ENCODE measurements around the gene HPCAL1.

HPCAL1 gene

DNA sequence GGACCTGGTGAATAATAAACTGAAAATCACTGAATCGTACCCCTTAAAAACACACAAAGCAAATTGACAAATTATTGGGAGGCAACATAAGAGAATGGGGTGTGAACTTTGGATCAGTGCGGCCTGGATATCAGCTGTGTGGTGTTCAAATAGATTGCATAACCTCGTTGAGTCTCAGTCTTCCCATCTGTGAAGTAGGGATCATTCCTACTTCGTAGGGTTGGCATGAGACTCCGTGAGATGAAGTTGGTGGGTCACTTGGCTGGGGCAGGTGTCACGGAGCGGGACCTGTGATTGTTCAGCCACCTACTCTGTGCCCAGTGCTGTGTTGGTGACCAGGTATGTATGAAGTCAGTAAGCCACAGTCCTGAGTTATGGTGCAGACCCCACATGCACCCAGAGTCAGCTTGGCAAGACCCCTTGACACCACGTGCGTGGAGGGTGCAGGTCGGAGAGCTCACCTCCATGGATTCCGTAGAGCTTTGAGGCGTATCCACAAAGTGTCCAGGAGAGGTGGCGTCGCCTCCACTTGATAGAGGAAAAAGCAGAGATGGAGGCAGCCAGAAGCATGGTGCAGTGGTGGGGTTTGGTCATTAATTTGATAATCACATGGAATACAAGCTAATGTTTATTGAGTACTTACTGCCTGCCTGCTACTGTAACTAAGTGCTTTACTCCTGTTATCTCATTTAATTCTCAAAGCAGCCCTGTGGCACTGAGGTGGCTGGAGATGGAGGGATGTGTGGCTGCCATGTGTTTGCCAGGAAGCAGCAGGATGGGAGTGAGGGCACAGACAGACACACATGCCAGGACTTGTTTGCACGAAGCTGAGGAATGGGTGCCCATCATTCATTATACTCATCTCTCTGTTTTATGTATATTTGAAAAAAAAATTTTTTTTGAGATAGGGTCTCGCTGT, 35.8 kb downstream of the HPCAL1 start:
- no peak for DNase-seq

DNA sequence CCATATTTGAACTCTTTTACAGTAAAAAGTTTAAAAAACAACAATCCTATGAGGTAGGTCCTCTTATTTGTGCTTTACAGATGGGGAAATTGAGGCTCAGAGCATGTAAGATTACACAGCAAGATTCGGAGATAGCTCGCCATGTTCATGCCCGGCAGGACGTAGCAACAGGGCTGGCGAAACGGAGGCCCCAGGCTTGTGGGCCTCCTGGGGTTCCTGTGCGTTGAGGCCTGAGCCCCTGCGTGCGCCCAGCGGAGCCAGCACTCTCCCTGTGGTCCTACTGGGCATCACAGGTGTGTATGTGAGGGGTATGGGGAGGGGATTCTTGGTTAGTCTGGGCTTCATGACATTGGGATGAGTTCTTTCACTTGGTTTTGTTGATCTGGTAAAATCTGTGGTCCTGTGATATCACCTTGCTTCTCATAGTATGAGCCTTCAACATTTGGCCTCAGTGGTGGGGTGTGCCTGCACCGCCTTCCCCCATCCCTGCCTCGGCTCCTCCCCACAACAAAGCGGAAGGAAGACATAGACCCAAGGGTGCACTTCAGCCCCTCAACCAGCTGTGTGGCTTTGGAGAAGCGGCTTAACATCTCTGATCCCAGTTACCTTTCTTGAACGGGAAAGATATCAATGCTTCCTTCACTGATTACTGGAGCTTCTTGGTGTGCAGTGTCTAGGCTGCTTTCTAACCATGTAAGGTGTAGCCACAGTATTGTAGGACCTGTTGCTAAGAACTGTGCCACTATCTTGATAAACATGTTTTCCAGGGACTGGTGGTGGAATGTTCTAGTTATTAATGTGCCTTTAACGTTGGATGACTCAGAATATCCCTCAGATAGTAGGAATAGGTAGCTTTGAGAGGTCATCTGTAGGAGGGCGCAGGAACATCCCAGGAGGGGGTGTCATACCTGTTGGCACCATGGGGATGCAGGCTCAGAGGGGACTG, 37.2 kb downstream of the HPCAL1 start:
- DNase-seq, result no peak

DNA sequence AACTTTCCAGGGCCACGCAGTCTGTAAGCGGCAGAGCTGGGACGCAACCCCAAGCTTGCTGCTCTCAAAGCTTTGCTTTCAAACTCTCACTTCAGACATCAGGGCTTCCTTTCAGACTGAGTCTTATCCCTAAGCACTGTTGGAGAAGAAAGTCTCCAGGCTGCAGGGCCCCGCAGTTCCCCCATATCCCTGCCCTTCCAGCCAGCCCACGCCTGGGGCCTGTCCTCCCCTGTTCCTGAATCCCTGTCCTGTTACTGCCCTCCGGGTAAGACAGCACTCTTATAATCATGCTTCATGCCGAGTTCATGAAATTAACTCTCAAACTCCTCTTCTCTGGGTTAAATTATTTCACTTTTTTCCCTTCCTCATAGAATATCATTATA, 37.9 kb downstream of the HPCAL1 start:
- no peak for DNase-seq

DNA sequence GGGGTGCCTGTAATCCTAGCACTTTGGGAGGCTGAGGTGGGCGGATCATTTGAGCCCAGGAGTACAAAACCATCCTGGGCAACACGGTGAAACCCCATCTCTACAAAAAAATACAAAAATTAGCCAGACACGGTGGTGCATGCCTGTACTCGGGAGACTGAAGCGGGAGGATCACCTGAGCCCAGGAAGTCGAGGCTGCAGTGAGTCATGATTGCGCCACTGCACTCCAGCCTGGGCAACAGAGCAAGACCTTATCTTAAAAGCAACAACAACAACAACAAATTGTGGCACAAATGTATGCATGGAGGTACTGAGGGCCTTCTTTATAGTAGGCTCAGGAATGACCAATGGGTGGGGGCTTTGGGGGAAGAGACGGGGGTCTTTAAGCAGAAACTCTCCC, 38.5 kb downstream of the HPCAL1 start:
- DNase-seq, result no peak

DNA sequence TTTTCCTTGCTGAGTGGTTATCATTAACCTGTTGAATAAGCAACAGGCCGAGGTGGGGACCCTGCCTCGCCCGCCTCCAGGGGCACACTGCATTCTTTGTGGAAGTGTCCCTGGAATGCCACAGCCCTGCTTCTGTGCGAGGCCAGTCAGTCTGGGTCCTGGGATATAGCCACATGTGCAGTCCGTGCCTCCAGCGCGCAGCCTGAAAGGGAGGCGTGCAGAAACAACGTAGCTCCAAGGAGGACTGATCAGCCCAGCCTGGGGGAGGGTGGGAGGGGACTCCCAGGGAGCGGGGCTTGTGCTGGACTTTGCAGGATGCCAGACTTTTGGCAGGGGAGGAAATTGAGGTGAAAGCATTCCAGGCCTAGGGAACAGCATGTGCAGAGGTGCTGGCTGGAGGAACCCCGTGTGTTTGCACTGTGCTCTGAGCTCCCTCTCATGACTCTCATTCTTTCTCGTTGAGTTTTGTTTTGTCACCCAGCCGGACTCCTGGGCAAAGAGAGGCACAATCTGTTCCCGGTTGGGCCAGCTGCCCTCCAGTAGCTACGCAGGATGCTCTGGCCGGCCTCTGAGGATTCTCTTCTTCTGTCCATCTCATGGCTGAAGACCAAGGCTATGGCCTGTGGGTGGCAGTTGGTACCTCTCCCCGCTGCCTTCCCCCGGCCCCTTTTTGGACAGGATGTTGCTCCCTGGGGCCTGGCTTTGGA, 39.7 kb downstream of the HPCAL1 start:
- no peak for DNase-seq

DNA sequence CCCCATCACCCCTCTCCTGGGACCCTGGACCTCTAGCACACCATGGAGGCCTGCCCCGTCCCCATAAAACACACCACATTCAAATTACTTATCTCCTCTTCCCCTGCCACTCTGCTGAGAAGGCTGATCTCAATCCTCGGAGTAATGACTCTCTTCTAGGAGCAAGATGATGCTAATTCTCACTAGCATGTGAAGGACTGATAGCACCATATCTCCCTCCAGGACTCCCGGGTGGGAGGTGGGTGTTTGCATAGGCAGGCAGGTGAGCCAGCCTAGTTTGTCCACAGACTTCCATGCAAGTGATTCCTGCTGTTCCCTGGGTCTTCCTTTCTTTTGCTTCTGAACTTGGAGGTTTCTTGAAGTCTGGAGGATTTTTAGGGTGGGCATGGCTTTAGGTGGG, 40.5 kb downstream of the HPCAL1 start:
- no peak for DNase-seq

DNA sequence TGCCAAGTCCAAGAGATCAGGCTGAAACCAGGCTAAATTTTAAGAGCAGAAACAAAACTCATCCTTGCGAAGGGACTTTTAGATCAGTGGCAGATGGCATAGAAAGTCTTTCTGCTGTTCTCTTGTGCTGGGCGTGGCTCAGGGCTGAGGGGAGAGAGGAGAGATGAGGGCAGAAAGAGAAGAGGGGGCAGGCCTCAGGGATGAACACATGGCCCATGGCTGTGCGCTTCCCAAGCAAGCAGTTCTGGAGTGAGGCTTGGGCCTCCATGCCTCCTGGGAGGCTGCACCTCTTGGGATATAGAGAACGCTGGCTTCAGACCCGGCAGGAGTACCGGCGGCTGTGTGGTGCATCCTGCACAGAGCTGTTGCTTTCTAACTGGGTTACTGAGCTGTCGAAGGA, 41.0 kb downstream of the HPCAL1 start:
- no peak for DNase-seq

DNA sequence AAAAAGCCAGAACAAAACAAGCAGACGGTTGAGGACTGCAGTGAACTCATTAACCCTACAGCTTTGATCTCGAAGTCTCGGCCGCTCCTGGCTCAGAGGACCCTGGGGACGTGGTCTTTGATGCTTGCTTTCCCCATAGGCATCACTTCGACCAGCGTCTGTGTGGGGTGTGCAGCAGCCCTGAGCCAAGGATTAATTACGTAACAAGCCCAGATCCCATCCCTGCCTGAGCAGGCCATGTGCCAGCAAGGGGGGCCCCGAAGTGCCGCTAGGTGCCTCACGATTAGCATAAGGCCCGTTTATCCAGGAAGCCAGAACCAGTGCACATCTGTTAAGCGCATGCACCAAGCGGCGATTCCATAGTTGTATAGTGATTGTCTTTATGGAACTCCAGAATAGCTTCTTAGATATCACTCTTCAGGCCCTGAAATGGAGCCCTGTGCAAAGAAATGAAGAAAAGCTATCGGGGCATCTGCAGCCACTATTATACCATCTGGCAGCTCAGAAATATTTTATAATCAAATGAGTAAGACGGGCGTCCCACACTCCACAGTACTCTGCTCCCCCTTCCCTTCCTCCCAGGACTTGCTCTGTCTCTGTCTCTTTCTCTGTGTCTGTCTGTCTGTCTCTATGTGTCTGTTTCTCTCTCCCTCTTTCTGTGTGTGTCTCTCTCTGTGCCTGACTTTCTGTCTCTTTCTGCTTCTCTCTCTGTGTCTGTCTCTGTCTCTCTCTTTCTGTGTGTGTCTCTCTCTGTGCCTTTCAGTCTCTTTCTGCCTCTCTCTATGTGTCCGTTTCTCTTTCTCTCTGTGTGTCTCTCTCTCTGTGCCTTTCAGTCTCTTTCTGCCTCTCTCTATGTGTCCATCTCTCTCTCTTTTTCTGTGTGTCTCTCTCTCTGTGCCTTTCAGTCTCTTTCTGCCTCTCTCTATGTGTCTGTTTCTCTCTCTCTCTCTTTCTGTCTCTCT, 41.7 kb downstream of the HPCAL1 start:
- DNase-seq, result no peak

DNA sequence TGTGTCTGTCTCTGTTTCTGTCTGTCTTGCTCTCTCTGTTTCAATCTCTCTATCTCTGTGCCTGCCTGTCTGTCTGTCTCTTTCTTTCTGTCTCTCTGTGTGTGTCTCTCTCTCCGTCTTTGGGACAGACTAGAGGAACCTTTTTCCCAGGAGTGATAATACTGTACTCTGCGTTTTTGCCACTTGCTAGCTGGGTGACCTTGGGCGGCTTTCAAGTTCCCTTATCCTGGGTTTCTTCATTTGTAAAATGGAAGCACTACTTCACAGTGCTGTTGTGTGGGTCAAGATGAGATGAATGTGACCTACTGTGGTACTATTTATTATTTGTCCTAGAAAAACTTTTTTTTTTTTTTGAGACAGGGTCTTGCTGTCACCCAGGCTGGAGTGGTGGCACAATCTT, 42.4 kb downstream of the HPCAL1 start:
- no peak for DNase-seq

DNA sequence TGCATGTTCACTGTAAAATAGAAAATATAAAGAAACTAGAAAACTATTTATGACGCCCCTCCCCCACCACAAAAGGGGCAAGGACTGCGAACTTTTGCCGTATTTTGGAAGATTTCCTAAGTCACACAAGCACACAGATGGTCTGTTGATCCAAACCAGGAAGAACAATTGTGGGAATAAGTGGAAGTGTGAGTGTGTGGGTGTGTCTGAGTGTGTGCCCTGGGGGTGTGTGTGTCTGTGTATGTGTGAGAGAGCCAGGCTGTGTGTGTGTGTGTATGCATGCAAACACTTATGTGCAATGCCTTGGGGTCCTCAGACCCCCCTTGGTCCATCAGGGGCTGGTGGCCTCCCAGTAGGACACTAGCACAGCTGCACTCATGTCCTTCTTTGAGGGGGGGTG, 43.1 kb downstream of the HPCAL1 start:
- no peak for DNase-seq

DNA sequence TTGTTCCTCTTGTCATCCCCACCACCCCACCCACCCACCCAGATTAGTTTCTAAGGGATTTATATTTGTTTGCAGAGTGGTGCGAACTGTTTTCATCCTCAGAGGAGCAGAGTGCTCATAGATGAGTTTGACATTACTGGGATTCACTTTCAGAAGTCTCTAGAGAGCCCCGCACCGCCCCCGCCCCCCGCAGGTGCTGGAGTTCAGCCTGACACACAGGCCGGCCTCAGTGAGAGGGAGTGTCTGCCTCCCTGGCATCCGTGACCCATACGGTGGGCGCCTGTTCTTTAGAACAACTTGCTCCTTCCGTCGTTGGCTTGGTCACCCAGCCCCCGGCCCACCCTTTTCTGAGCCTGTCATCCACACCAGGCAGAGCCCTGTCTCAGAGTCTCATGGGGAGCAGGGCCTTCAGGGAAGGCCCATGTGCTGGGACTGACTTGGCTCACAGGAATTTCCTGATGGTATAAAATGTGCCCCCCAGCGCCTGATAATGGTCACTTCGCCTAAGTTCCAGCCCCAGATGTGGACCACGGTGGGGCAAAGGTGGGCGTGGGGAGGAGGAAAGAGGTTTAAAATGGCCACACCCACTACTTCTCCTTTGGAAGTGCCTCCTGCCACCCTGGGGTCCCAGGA, 44.3 kb downstream of the HPCAL1 start:
- DNase-seq, result no peak

DNA sequence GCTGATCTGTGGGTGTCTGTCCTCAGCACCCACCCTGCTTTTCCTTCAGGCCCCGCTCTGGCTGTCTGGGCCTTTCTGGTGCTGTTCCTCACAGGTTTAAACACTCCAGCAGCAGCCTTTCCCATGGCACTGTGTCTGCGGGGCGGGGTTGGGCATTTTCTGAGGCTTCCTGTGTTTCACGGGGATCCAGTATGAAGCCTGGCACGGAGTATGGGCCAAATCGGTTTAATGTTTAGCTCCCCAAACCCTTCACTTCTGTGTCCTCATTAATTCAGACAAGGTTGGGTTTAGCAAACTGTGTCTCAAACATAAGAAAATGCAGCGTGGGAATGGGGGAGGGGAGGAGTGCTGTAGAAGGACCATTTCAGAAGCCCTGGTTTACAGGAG, 44.9 kb downstream of the HPCAL1 start:
- DNase-seq, result no peak

DNA sequence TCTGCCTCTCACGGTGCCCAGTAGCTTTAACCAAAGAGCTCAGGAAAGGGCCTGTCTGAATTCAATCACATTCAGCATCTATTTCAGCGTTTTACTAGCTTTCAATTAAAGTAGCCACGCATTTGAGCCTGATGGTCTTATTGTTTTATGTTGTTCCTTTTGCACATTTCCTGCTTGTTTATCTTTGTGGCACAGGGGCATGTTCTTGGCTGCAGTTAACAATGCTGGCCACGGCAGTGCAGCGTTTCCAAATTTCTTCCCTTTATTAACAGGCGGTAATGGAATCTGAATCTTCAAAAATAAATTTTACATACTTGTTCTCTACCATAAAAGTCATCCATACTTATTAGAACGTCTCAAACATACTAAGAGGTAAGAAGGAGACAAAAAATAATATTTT, 46.2 kb downstream of the HPCAL1 start:
- peak; percentile 20 for DNase-seq

DNA sequence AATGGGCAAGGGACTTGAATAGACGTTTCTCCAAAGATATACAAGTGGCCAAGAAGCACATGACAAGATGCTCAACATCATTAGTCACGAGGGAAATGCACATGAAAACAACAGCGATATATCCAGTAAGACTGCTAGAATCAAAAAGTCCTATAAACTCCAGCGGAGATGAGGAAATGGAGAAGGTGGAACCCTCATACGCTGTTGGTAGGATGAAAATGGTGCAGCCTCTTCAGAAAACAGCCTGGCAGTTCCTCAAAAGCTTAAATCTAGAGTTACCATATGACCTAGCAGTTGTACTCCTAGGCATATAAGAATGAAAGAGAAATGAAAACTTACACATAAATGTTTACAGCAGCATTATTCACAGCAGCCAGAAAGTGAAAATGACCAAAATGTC, 48.1 kb downstream of the HPCAL1 start:
- no peak for DNase-seq

DNA sequence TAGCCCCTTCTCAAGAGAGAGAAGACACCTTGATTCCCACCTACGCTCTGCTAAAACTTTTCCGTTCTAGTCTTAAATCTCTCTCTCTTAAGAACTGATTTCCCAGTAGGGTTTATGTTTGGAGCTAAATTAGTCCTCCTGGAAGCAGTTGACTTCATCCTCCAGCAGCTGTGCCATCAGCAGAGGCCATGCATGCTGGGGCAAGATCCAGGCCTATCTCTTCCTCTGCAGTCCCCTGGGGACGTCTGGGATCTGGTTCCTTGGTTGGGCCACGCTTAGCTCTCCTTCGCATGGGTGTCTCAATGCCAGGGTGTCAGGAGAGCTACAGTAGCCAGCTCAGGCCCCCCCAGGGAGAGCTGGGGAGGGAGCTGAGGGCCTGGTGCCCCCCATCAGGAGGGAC, 49.7 kb downstream of the HPCAL1 start:
- DNase-seq, result no peak

DNA sequence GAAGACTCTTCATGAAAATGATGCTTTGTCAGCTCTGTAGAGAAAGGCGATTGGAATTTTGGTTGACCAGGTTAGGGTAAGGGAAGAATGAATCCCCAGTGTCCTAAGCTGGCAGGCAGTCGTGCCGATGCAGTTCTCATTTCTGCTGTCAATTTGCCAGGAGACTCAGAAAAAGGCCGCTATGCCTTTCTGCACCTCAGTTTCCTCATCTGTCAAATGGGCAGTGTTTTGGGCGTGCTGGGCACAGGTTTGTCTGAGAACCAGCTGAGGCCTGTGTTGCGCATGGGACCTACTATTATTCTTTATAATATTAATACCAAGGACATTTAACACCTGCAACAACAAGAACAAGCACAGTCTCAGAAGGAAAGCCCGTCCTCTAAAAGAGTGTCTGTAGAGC, 50.3 kb downstream of the HPCAL1 start:
- DNase-seq, result no peak

DNA sequence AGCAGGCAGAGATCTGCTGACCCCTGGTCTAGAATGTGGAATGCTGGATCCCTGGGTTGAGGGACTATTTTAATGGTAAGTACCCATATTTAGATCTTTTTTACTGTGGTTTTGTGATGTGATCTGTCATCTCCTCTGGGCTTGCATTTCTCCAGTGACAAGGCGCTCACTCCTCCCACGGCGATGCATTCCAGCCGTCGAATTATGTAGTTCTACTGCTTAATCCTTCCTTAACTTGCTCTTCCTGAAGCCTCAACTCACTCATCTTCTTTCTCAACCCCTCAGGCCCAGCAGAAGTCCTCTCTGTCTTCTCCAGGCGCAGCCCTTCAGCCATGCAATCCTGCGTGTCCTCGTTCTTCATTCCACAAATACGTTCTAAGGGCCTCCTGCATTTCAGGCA, 51.2 kb downstream of the HPCAL1 start:
- no peak for DNase-seq

DNA sequence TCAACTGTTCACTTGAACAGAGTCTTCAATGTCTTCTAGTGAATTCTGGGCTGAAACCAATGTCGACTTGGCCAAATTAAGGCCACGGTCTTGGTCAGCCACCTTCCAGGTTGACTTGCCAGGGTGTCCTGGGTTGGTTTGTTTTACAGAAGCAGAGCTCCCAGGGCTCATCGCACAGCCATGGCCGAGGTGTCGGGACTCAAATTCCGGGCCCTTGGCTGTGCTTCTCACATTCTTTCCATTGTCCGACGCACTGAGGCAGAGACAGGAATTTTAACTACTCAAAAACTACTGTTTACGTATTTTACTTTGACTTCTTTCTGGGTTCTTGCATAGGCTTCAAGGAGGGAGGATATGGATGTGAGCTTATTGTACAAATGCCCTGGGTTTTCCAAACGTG, 51.7 kb downstream of the HPCAL1 start:
- no peak for DNase-seq

DNA sequence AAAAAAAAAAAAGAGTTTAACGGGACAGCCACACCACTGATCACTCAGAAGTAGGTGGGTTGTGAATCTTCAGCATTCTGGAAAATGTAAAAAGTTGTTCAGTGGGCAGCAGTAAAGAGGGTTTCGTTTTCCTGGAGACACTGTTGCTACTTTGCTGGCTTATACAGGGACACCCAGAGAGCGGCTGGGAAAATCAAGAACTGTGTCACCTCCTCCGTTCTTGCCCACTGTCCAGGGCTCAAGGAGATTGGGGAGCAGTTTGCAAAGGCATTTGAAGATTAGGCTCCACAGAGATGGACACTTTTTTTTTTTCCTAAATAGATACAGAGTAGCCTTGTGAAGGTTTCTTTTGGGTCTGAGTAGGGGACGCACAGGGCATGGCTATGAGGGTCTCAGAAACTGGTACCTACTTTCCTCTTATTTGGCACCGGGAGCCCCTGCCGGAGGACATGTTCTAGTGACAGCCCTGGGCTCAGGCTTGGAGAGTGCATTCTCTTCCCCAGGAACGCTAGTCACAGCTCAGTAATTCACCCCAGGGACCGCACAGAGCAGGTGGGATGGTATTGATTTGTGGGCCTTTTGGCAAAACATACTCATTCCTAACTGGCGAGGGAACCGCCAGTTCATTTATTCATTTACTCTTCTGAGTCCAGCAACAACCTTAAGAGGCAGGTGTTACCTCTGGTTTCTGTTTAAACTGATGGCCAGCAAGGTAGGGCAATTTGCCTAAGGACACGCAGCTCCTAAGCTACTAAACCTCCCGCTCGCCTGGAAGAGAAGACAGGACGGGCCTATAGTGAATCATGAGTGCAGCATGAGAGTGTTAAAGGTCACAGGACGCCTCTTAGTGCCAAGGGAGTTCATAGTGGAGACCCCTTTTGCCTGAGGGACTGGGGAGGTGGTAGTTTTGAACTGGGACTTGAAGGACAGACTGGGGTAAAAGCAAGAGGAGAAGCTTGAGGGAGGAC, 53.1 kb downstream of the HPCAL1 start:
- DNase-seq, result peak; percentile 93

DNA sequence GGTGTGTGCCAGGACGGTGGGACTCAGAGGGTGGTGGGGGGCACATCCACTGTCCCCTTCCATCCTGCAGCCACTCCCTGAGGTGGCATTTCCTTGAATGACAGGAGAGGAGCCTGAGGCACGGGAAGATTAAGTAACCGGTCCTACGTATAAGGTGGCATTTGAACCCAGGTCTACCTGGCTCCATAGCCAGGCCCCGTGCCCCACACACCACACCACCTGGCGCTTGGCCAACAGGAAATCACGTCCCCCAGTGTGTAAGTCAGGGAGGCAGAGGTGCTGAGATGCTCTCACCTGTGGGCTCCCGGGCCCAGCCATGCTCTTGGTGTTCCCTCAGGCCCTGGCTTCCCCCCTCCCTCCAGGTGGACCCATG, 53.7 kb downstream of the HPCAL1 start:
- DNase-seq, result no peak
